Suppressor macrophage treated with lipopolysaccharide for 4 hours (primary cell): ENCODE results near the gene SERPINA10.

Experiments used
- DNase-seq: peaks from one replicate; pipeline ENCODE4 v3.0.0-alpha.2; 2020

The SERPINA10 gene

DNA sequence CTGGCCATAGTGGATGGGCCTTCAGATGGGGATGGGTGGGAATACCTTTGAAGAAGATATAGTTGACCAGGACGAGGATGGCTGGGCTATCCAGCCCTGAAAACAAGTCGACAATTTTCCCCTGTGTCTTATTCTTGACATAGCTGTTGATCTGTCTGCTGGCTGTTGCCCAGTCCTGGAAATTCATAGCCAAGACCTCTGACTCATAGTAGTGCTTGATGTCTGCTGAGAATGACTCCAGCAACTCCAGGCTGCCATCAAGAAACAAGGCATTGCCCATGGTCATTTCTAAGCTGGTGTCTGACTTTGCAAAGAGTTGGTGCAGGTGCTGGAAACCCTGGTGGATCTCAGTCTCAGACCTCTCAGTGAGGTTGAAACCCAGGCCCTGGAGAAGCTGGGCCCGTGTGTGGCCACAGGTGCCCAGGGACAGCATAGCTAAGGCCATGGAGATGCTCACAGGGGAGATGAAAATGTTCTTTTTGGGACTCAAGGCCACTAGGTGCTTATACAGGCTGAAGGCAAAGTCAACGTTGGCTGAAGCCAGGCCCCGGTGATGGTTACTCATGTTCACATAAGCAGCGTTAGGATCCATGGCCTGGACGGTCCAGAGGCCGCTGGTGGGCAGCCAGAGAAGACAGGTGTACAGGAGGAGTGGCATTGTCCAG is 21.1 kb upstream of the SERPINA10 start:
- DNase-seq: no peak

DNA sequence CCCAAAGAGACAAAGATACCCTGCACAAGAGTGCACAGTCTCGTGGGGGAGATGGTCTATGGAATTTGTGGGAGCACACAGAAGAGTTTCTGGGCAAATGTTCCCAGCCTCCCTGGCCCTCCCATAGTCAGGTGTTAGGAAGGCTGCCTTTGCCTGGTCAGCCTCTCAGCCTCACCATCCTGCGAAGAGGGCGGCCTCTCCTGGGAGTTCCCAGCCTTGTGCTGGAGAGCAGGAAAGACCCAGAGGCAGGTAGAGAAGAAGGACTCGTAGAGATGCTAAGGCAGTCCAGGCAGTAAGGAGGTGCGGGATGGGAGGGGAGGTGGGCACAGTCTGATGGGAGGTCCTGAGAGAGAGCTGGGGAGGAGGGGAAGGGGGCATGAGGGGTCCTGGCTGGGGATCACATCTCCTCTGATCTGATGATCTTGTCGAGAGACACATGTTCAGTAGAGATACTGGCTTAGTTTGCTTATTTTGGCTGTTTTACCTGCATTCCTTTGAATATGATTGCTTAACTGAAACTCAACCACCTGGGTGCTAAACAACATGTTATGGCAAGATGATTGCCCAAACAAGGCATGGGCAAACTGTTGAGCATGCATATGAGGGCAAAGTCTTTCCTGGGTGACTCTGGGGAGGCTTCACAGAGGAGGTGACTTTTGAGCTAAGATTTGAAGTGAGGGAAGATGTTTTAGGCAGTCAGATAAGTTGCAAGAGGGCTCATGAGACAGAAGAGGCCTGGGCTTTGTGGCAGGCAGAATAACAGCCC is 19.6 kb upstream of the SERPINA10 start:
- DNase-seq: no peak

DNA sequence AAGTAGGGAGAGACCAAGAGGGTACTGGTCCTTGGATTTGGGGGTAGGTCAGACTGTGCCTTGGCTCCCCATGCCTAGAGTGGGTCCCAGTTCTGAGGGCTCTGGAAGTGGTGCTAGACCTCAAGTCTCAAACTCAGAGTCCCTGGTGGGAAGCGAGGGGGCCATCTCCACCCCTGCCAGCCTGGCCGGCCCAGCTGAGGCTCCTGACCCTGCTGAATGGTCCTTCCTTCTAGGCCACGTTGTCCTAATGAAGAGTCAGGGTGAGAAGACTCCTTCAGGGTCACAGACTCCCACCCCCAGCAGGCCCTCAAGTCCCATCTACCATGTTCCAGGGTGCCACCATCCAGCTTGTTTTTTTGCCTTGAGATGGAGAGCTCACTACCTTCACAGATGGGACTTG is 17.2 kb upstream of the SERPINA10 start:
- no peak for DNase-seq

DNA sequence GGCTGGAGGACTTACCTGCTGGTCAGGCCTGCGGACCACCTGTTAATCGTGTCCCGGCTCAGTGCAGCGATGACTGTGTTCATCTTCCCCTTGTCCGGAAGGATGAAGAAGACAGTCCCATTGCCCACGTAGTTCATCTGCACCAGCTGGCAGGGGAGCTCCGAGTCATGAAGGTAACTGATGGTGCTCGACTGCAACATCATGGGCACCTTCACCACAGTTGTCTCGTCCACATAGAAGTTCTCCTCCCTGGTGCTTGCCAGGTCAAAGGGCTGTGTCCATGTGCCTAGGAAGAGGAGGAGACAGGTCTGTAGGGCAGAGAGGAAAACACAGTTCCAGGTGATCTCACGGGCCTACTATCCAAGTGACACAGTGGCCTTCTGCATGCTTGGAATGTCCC is 16.7 kb upstream of the SERPINA10 start:
- no peak for DNase-seq

DNA sequence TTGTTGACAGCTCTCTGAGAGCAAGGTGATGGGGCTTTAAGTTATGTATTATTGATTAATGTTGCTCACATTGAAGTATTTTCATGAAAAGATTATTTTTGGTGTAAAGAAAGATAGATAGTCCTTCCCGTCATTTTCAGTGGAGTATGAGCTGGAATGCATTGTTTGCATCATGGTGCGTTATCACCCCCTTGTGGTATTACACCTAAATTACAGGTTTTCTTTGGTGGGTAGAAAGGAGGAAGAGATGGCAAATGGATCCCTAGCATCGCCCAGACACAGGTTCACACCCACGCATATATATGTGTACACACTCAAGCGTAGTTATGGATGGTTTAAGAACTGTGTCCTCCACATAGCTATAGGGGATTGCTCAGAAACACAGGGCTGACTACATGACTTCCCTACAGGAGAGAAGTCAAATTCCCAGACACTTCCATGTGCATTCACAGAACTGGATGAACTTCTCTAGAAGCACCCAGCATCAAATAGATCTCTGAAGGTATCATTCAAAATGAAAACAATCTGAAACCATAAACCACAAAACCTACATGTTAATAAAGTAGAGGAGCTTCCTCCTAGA is 14.4 kb upstream of the SERPINA10 start:
- DNase-seq: peak; percentile 29

DNA sequence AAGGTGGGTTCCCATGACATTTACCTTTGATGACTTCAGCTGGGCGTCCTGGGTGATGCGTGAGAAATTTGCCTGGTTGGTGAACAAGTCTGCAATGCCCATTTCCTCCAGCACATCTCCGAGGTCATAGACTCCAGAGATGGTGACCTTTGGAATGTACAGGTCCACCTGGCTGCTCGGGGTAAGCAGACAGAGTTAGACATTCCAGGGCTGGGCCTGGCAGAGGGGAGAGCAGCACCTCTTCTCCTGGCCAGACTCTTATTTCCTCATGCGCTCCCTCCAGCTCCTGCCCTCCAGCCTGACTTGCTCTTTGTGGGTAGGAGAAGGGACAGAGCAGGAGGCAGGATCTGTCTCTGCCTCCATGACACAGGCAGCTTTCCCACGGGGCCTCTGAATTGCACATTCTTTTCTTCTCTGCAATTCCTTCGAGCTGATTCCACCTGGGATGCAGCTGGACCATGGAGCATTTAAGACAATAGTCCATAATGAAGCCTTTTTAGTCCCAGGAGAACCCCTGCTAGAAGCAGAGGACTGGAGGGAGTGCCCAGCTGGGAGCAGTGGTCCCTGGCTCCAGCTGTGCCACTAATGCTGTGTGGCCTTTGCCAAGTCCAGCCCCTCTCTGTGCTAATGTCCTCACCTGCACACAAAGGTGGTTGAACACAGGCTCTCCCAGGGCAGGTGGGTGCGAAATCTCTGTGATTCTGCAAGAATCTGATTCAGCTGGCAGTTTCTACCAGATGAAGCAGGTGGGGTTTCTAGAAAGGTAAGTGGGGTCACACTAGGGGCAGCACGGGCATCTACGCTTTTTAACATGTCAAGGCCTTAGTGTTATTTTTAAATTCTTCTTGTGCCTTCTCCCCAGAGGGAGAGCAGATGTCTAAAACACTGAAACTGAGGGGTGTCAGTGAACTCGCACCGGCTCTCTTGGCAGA is 13.2 kb upstream of the SERPINA10 start:
- no peak for DNase-seq

DNA sequence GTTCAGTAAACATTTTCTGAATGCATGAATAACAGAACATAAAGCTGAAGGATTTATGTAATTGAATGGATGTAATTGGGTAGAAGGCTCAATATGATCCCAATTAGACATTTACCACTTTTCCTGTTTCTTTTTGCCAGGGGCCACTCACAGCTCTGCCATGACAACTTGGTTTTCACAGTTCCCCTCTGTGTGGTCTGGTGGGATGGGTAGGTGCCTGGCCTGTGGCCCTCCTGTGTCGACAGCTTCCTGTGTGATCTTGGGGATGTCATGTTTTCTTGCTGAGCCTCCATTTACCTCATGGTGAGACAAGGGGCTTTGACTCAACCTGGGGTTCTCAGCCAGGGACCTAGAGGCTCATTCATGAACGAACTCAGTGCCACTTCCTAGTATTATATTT is 12.6 kb upstream of the SERPINA10 start:
- DNase-seq: no peak

DNA sequence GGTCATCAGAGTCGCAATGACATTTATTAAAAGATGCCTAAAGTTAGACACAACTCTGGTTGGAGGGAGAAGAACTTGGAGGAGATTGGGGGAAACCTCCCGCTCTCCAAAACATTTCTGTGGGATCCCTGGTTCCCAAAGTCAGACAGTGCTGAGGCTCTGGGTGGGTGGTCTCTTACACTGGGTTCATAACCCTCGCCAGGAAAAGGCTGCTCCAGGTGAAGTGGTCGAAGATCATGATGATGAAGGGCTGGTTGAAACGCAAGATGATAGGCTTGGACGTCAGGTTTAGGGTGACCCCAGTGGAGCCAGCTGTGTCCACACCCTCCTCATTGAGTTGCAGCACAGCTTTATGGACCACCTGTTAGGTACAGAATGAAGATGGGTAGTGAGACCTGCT is 11.2 kb upstream of the SERPINA10 start:
- no peak for DNase-seq

DNA sequence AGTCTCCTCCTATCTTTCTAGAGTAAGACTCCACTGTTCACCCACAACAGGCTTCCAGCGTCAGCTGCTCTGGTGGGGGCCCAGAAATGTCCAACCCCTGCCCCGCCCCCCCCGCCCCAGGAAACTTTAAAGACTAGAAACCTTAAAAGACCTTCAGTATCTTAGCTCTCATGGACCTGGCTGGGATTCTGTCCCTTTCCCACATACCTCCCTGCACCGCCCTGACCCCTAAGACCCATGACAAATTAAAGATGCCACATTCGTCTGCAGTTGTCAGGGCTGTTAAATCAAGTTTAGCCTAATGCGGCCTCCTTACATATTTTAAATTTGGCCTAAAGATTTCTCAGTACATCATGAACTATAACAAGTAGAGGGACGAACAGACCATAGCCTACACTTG is 10.0 kb upstream of the SERPINA10 start:
- no peak for DNase-seq

DNA sequence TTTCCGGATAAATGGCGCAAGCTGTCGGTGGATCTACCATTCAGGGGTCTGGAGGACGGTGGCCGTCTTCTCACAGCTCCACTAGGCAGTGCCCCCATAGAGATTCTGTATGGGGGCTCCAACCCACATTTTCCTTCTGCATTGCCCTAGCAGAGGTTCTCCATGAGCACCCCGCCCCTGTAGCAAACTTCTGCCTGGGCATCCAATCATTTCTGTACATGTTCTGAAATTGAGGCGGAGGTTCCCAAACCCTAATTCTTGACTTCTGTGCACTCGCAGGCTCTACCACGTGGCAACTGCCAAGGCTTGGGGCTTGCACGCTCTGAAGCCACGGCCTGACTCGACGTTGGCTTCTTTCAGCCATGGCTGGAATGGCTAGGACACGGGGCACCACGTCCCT is 5.1 kb upstream of the SERPINA10 start:
- DNase-seq: no peak

DNA sequence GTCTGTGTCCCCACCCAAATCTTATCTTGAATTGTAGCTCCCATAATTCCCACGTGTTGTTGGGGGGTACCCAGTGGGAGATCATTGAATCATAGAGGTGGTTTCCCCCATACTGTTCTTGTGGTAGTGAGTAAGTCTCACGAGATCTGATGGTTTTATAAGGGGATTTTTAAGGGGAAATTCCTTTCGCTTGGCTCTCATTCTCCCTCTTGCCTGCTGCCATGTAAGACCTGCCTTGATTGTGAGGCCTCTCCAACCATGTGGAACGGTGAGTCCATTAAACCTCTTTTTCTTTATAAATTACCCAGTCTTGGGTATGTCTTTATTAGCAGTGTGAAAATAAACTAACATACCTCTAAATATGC is 3.1 kb upstream of the SERPINA10 start:
- DNase-seq: peak; percentile 26

DNA sequence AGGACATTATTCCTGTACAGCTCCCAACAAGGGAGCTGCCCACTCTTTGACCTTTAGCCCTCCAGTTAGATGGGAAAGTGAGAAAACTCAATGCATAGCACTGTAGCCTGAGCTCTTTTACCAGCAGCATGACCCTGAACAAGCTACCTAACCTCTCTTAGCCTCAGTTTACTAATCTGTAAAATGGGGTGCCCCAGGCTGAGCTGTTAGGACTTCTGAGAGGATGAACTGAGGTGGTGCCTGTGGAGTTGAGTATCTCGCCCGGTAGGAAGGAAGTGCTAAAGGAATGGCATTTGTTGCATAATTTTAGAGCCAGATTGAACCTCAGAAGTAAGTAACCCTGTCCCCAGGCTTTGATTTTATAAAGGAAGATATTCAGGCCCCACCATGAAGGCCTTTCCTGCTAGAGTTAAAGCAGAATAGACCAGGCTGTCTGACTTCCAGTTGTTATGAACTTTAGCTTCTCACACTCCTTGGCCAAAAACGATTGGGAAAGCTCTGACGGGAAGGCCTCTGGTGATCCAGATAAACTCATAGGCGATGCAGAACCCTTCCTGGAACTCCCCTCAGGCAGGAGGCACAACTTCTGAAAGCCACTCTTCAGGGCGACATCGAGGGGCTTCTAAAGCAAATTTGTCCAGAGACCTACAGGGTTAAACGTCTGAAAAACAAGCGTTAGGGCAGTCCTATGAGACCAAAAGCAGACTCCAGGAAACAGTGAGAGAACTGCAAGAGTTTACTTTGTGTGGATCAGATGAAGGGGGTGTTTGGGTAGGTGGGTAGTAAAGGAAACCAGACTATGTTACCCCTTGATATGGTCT is 2.5 kb upstream of the SERPINA10 start:
- no peak for DNase-seq

DNA sequence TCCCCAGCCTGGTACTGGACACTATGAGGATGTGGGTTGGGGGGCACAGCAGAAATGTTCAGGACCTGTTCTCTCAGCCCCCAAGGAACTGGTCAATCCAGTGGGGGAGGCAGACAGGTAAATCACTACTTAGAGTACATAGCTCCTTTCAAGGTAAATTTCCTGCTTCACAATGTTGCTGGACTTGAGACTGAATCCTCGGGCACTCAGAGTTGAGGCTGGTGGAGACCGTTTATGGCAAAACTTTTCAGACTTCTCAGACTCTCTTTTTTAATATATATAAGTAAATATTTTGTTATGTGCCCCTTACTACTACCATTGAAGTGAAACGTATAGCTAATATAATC is 483 bp upstream of the SERPINA10 start:
- DNase-seq: no peak

DNA sequence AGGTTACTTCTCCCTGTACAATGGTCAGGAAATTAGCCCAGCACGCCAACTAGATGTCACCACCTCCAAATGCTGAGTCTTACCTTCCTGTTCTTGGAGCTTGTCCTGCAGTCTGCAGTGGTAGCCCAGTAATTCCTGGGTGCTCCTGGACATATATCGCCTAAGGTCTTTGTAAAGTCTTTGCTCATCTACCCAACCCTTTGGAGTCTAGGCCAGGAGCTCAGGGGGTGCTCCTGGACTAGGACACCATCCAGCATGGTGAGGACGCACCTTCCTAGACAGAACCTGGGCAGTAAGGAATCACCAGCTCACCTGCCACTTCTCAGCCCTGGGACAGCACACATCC is 569 bp downstream of the SERPINA10 start:
- DNase-seq: no peak

DNA sequence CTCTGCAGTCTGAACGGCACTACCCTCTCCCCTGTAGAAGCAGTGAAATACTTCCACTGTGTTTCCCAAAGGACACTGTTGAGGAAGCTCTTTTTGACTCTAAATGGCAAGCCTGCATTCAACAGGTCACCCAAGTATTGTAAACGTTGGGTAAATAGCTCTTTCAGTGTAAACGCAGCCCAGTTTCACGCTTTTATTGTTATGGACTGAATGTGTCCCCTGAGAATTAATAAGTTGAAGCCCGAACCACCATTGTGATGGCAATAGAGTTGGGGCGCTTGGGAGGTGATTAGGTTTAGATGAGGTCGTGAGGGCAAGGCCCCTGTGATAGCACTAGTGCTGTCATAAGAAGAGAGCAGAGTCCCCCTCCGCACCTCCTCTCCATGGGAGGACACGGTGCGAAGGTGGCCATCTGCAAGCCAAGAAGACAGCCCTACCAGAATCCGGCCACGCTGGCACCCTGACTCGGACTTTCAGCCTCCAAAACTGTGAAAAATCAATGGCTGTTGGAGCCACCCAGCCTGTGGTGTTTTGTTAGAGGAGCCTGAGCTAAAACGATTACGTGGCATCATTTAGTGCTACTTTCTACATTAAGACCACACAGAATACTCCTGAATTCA is 1.1 kb downstream of the SERPINA10 start:
- DNase-seq: no peak

DNA sequence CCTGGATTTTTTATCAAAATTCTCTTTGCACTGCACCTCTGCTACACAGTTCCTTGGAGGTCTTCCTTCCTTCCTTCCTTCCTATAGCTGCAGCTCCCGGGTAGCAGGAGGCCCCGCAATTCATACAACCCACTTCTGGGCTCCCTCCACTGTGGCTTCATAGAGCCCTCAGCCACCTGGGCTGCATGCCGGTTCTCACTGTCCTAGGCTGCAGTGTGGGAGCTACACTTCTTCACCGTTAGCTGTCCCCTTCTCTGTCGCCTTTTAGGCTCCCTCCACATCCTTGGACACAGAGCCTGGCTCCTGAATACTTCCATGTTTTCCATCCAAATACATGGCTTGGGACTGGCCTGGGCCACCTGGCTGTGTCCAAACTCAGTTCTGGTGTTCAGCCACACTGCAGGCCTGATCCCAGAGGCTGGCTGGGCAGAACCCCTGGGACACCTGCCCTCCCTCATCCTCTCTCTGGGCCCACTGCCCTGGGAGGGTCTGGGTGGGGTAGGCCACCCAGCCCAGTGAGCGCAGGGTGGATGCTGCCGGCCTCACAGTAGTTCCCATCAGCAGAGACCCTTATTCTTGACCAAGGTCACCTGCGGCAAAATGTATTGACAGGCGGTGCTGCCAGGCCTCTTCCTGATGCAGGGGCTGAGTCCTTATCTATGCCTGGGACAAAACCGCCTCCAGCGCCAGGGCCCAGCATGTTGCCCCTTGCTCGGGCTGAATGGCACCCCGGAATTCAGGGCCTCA is 1.7 kb downstream of the SERPINA10 start:
- DNase-seq: no peak

DNA sequence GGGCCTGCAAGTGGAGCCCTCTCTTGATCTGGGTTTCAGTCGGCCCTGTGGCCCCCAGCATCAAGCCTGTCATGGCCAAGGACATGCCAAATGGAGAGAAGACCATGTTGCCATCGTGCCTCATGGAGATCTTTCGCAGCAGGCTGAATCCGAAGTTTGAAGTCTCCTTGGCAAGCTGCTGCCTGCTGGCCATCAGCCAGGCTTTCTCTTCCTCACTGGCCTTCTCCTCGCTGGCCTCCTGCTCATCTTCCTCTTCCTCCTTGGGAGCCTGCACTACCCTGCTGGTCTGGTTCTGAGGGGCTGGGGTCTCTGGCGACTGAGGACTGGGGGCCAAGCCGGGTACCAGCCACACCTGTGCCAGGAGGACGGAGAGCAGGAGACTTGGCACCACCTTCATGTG is 2.9 kb downstream of the SERPINA10 start:
- no peak for DNase-seq

DNA sequence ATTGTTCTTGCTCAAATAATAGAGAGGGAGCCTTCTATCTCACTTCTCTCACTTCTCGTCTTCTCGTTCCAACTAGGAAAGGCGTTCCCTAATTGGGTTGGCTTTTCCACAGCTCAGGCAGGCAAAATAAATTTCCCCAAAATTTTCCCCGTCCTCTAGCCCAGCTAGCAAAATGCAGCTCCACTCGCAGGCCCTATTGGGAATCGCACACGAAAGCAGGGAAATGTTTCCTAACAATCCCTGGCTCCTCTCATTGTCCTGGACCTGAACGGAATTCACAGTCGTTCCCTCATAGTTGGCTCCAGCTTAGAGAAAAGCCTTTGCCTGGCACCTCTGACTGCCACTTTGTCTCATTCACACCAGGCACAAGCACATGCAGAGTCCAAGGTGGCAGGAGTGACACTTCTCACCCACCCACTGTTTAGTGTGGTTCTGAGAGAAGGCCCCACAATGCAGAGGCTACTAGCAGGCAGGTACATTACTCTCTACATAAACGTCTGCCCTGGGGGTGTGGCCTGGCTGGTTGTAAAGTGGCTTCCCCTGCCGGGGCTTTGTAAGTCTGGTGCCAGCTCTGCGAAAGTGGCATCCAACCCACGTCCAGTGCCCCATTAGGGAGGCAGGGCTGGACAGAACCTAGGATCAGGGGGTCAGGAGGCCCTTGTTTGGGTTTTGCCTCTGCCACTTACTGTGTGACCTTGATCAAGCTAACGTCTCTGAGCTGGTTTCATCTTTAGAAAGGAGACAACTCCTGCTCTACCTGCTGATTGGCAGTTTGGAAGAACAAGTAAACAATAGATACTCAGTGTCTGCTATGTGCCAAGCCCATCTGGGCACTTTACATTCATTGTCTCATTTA is 4.2 kb downstream of the SERPINA10 start:
- DNase-seq: no peak

DNA sequence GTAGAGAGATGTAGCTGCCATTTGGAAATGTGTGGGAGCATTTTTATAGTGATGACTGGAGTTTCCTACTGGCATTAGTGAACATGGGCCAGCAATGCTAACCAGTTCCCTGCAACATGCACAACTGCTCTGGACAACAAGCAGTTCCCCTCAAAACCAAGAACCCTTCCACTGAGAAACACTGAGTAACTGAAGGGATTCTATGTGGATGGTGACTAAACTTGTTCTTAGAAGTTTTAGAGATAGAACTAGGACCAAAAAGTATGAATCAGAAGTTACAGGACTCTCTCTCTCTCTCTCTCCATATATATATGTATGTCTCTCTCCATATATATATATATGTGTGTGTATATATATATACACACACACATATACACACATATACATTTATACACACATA is 7.9 kb downstream of the SERPINA10 start:
- DNase-seq: peak; percentile 17

DNA sequence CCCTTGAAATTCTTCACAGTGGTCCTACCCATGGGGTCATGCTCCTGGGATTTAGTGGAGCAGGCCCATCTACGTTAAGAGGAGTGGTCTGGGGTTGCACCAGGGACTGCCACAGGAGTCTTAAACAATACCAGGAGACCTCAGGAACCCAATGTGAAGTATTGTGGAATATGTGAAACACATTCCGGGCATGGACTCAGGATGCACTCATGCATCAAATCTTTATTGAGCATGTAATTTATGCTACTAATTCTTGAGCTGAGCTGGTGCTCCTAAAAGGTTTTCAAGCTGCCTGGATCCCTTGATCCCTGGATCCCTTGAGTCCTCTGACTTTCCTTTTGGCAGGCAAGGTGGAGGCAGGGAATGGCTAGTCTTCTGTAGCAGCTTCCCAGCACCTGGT is 8.8 kb downstream of the SERPINA10 start:
- no peak for DNase-seq
